GM12864 (cell line): ENCODE measurements around the gene FAM53C.
"Not testable (repeated sequence)": the region's sequence is repeated elsewhere in the genome, so short reads cannot be mapped to it uniquely, and the experiment has no call there.

ENCODE experiments used
- DNase-seq: peaks from one replicate; pipeline ENCODE4 v3.0.0-alpha.2; 2011; ENCODE audit warnings: low read depth
- H3K4me3 ChIP-seq: 2 replicates; pipeline ENCODE4 v1.5.1; 2011; ENCODE audit warnings: mild to moderate bottlenecking, low read depth, low read length, control low read depth
- TF ChIP-seq, protein P1 (sequence below): IDR thresholded peaks from 2 replicates; pipeline ENCODE4 v1.5.1; 2011; ENCODE audit warnings: low read depth, mild to moderate bottlenecking, moderate library complexity, low read length, control low read depth, inconsistent platforms; ENCODE audit errors: missing control alignments

The FAM53C gene

DNA sequence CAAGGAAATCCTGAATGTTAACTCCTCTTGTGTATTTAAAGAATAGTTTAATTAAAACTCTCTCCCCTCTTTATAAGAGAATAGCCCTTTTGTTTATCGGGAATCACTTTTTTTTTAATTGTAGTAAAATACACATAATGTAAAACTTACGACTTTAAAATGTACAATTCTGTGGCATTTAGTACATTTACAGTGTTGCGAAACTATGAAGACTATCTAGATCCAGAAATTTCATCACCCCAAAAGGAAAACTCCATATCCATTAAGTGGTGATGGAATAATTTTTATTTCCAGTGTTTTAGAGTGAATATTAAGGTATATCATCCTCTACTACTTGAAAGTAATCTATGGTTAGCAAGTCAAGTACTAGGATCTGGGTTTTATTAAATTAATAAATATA is 51.3 kb downstream of the FAM53C start:
- DNase-seq, result no peak
- TF ChIP-seq, protein P1, sequence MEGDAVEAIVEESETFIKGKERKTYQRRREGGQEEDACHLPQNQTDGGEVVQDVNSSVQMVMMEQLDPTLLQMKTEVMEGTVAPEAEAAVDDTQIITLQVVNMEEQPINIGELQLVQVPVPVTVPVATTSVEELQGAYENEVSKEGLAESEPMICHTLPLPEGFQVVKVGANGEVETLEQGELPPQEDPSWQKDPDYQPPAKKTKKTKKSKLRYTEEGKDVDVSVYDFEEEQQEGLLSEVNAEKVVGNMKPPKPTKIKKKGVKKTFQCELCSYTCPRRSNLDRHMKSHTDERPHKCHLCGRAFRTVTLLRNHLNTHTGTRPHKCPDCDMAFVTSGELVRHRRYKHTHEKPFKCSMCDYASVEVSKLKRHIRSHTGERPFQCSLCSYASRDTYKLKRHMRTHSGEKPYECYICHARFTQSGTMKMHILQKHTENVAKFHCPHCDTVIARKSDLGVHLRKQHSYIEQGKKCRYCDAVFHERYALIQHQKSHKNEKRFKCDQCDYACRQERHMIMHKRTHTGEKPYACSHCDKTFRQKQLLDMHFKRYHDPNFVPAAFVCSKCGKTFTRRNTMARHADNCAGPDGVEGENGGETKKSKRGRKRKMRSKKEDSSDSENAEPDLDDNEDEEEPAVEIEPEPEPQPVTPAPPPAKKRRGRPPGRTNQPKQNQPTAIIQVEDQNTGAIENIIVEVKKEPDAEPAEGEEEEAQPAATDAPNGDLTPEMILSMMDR, result no peak

DNA sequence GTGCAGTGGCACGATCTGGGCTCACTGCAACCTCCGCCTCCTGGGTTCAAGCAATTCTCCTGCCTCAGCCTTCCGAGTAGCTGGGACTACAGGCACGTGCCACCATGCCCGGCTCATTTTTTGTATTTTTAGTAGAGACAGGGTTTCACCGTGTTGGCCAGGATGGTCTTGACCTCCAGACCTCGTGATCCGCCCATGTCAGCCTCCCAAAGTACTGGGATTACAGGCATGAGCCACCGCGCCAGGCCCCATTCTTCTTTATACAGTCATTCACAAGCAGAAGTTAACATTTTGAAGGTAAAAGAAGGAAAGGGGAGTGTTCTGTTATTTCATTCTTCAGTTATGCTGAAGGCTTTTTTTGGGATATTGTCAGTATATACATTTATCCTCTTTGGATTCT is 51.8 kb downstream of the FAM53C start:
- H3K4me3 ChIP-seq, DNase-seq: not testable (repeated sequence)

More for the DNA sequence above, 51.3 kb downstream of the FAM53C start:
- no peak overlapping the region for H3K4me3 ChIP-seq

DNA sequence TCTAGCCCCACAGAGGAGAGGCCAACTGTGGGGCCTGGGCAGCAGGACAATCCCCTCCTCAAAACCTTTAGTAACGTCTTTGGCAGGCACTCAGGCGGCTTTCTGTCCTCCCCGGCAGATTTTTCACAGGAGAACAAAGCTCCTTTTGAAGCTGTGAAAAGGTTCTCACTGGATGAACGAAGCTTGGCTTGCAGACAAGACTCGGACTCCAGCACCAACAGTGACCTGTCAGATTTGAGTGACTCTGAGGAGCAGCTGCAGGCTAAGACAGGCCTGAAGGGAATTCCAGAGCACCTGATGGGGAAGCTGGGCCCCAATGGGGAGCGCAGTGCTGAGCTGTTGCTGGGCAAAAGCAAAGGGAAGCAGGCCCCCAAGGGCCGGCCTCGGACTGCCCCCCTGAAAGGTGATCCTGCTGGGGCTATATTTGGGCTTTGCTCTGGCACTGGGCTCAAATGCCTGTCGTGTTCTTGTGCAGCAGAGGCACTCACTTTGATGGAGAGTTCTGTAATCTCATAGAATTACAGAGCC is 53.9 kb downstream of the FAM53C start:
- H3K4me3 ChIP-seq, result no peak overlapping the region
- no peak for DNase-seq
- TF ChIP-seq, protein P1, result no peak
